ENCODE data around the gene HMCN2. TPM values are rescaled to one million over a fixed set of nuclear protein-coding genes. Genes with fewer than 3 reads are reported as not detected.

HMCN2 gene
- total RNA-seq, 1 experiment from 2014 or later, result 8.6 TPM

- Histone ChIP-seq H3K14ac (ENCODE audit: insufficient read depth, low read length) (no peak overlapping the region), H3K9me3 (ENCODE audit: control insufficient read depth, low read depth, low read length) (no peaks in the 10 kb centered on the region), H4K20me1 (ENCODE audit: control insufficient read depth, insufficient read depth, insufficient read length) (no peaks in the 10 kb centered on the region), H3K4me2 (ENCODE audit: insufficient read depth, insufficient read length, low read length) (no peak overlapping the region), H3K56ac (ENCODE audit: insufficient read length, low read depth, low read length) (no peak overlapping the region), H3K4ac (ENCODE audit: low read depth, low read length) (no peak overlapping the region), H2BK20ac (ENCODE audit: low read depth, low read length, poor library complexity, severe bottlenecking) (no peak overlapping the region), H3K27ac (ENCODE audit: insufficient read length, low read depth, low read length) (no peak overlapping the region), H4K8ac (replicated peaks; ENCODE audit: insufficient read length, low read depth, low read length) (no peak overlapping the region), H3K4me1 (ENCODE audit: insufficient read depth, low read length) (no peaks in the 10 kb centered on the region), H2BK5ac (ENCODE audit: insufficient read length, low read length) (no peak overlapping the region), H3T11ph (ENCODE audit: low read length) (no peak overlapping the region), H2BK120ac (ENCODE audit: low read depth, low read length, poor library complexity, severe bottlenecking) (no peak overlapping the region), H3K79me2 (ENCODE audit: insufficient read depth, low read length) (no peaks in the 10 kb centered on the region), H3K9ac (ENCODE audit: extremely low read depth, insufficient read length, low read length) (no peak overlapping the region), H3K23ac (ENCODE audit: insufficient read length, low read depth, low read length) (no peak overlapping the region), H3K23me2 (ENCODE audit: insufficient read length, low read depth, low read length, poor library complexity, severe bottlenecking) (peaks cover 14% of the 10 kb centered on the region), H2AK5ac (ENCODE audit: insufficient read length, low read length) (no peak overlapping the region), H4K5ac (ENCODE audit: insufficient read length, low read depth, low read length) (no peak overlapping the region), H3K18ac (ENCODE audit: insufficient read length, low read depth, low read length) (no peak overlapping the region), H2AFZ (ENCODE audit: low read length) (no peak overlapping the region), H2BK15ac (ENCODE audit: low read depth, low read length) (no peak overlapping the region), H3K79me1 (ENCODE audit: insufficient read depth, low read depth, low read length, poor library complexity, severe bottlenecking) (no peaks in the 10 kb centered on the region), H4K91ac (ENCODE audit: insufficient read length, low read depth, low read length) (no peak overlapping the region), H2BK12ac (ENCODE audit: insufficient read length, low read depth, low read length) (no peak overlapping the region), H3K27me3 (ENCODE audit: insufficient read depth, low read length) (peaks cover 3% of the 10 kb centered on the region; the same call in 1 of the 2 replicates)
- Mint-ChIP-seq H3K36me3 (ENCODE audit: insufficient read depth in 1 of 3, low read depth in 3 of 3) (peaks cover 5 to 18% (median 7%) of the 10 kb centered on the region in 3 experiments; a peak in 5 of 7 replicates), H3K27ac (no peak overlapping the region; a peak in 2 of 7 replicates), H3K4me3 (no peak overlapping the region; a peak in 1 of 5 replicates), H3K9me3 (peaks cover 13 to 16% of the 10 kb centered on the region in 2 experiments), H3K4me1 (peaks cover 33 to 47% of the 10 kb centered on the region in 2 experiments), H3K27me3 (ENCODE audit: low read depth) (peaks cover 31% of the 10 kb centered on the region)
- no CpG with 5 or more reads among the region's 17 CpGs for WGBS (ENCODE audit: extremely low coverage, insufficient read length, low lambda C conversion rate)
- DNase-seq, result no peak
- TF ChIP-seq CTCF (conservative IDR thresholded peaks at IDR 0.05), result no peak
Measured at GRCh38 chr9:130262061-130262745, 3.4 kb upstream of the HMCN2 start.

All from H9 (cell line).